IPS DF 6.9 (cell line): Measurements from ENCODE around the gene WDR45B.
"Not testable (repeated sequence)": the region's sequence is repeated elsewhere in the genome, so short reads cannot be mapped to it uniquely, and the experiment has no call there.

Source experiments
- DNase-seq: peaks from one replicate; pipeline ENCODE4 v3.0.0-alpha.2; 2013; ENCODE audit warnings: low read depth, low spot score
- H3K27ac ChIP-seq: one replicate; pipeline ENCODE4 v1.5.1; 2013; ENCODE audit warnings: low read length, control low read depth
- H3K27me3 ChIP-seq: 2 replicates; pipeline ENCODE4 v1.6.1; 2013; ENCODE audit warnings: mild to moderate bottlenecking, low read length; ENCODE audit not compliant: control insufficient read depth, insufficient read depth
- H3K36me3 ChIP-seq: 2 replicates; pipeline ENCODE4 v1.6.1; 2013; ENCODE audit warnings: low read length; ENCODE audit not compliant: control insufficient read depth, insufficient read depth
- H3K4me1 ChIP-seq: 2 replicates; pipeline ENCODE4 v1.6.1; 2013; ENCODE audit warnings: low read length; ENCODE audit not compliant: control insufficient read depth, insufficient read depth
- H3K4me3 ChIP-seq: 2 replicates; pipeline ENCODE4 v1.5.1; 2013; ENCODE audit warnings: mild to moderate bottlenecking, low read length
- H3K9me3 ChIP-seq: 2 replicates; pipeline ENCODE4 v1.6.1; 2013; ENCODE audit warnings: low read length, inconsistent platforms; ENCODE audit not compliant: control insufficient read depth, insufficient read depth
- WGBS: extraction: QIAGEN DNeasy Blood & Tissue Kit; methylation state at CpG from one replicate; pipeline ENCODE4 v1.1.7; 2013; ENCODE audit warnings: mixed read lengths, missing lambda C conversion rate; ENCODE audit not compliant: insufficient read length, insufficient coverage; 5-methylcytosine and 5-hydroxymethylcytosine counted together

The WDR45B gene

DNA sequence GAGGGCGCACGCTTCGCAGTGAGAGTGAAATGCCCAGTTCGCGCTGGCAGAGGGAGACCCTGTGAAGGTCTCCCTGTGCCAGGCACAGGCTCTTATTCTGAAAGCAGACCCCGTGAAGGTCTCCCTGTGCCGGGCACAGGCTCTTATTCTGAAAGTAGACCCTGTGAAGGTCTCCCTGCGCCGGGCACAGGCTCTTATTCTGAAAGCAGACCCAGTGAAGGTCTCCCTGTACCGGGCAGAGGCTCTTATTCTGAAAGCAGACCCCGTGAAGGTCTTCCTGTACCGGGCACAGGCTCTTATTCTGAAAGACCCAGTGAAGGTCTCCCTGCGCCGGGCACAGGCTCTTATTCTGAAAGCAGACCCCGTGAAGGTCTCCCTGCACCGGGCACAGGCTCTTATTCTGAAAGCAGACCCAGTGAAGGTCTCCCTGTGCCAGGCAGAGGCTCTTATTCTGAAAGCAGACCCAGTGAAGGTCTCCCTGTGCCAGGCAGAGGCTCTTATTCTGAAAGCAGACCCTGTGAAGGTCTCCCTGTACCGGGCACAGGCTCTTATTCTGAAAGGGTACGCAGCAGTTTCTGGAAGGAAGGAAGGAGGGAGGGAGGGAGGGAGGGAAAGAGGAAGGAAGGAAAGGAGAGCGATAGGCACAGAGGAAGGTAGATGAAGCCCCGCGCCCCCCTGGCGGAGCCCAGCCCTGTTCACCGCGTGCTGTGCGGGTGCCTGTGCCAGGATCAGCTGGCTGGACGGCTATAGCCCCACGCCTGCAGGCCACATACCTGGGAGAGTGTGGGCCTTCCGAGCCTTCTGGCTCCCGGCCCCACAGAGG is 55.3 kb downstream of the WDR45B start:
- no peak overlapping the region for H3K27ac ChIP-seq
- peak; percentile 39 for DNase-seq
- WGBS: no CpG with 5 or more reads among the region's 29 CpGs
- H3K9me3 ChIP-seq: no peaks in the 10 kb centered on the region
- H3K36me3 ChIP-seq: peaks cover 28% of the 10 kb centered on the region
- H3K4me3 ChIP-seq: no peak overlapping the region; the same call in 1 of the 2 replicates
- H3K27me3 ChIP-seq: no peaks in the 10 kb centered on the region
- peaks cover 4% of the 10 kb centered on the region; the same call in 1 of the 2 replicates for H3K4me1 ChIP-seq

DNA sequence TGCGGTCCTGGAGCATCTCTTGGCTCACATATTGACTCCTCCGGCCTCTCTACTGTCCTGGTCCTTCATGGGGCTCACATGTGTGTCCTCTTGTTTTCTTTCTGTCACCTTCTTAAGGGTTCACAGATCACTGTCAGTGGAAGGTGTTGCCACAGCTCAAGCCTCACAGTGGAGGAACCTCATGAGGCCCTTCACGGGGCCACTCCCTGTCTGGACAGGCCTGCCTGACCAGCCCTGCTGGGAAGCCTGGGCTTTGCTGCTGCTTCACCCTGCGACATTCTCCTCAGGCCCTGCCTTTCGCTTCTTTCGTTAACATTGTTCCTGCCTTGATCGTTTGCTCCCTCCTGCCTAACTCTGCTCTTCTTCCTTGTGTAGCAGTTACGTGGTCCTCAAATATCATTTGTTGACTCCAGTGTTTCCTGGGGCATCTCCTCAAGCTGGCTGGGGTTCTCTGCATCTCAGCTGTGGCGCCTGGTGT is 55.9 kb downstream of the WDR45B start:
- Histone ChIP-seq H3K4me3 (no peak overlapping the region), H3K27me3 (no peaks in the 10 kb centered on the region), H3K27ac (no peak overlapping the region), H3K9me3 (no peaks in the 10 kb centered on the region), H3K36me3 (peaks cover 33% of the 10 kb centered on the region), H3K4me1 (peaks cover 4% of the 10 kb centered on the region; the same call in 1 of the 2 replicates)
- no peak for DNase-seq
- no CpG with 5 or more reads among the region's 9 CpGs for WGBS

DNA sequence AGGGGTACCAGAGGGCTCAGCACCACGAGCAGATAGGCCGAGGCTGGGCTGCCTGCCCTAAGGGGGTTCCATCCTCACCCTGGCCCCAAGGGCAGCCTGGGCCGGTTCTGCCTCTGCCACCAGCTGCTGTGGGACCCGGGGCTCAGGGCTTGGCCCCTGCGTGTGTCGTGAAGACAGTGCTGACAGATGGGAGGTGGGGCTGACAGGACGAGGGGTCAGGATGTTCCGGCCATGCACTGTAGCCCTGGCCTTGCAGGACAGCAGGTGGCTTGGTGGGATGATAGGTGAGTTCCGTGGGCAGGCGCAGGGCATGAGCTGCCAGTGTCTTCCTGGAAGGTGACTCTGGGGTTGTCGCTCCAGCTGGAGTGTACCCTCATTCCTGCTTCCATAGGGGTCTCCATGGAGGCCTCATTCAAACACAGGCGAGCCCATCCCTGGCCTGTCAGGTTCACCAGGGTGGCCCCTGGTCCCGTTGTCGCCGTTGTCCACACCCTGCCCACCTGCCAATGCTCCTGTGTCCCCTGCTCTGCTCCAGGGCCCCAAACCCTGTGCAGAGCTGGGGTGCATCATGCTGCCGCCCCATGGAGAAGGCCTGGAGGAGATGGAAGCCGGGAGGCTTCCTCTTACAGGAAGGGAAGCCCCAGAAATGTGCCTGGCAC is 57.2 kb downstream of the WDR45B start:
- H3K27me3 ChIP-seq: no peaks in the 10 kb centered on the region
- no CpG with 5 or more reads among the region's 17 CpGs for WGBS
- H3K27ac ChIP-seq: no peak overlapping the region
- H3K4me3 ChIP-seq: no peak overlapping the region
- H3K9me3 ChIP-seq: no peaks in the 10 kb centered on the region
- H3K4me1 ChIP-seq: peaks cover 4% of the 10 kb centered on the region; the same call in 1 of the 2 replicates
- no peak for DNase-seq
- H3K36me3 ChIP-seq: peaks cover 27% of the 10 kb centered on the region

DNA sequence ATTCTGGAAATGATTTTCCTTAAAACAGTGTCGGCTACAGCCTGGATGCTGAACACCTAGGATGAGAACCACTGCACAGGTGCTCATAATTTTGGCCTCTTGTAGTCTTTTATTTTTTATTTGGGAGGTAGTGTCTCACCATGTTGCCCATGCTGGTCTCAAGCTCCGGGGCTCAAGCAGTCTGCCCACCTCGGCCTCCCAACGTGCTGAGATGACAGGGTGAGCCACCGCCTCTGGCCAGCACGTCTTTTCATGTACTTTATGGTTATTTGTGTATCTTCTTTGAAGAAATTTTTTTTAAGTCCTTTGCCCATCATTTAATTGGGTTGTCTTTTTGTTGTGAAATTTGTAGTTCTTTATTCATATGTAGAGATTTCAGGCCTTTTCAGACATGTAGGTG is 58.0 kb downstream of the WDR45B start:
- no peak for DNase-seq
- Histone ChIP-seq H3K36me3 (peaks cover 25% of the 10 kb centered on the region), H3K27ac (no peak overlapping the region), H3K4me1 (peaks cover 4% of the 10 kb centered on the region; the same call in 1 of the 2 replicates), H3K27me3 (no peaks in the 10 kb centered on the region), H3K9me3 (no peaks in the 10 kb centered on the region), H3K4me3 (no peak overlapping the region)
- WGBS: no CpG with 5 or more reads among the region's 6 CpGs

DNA sequence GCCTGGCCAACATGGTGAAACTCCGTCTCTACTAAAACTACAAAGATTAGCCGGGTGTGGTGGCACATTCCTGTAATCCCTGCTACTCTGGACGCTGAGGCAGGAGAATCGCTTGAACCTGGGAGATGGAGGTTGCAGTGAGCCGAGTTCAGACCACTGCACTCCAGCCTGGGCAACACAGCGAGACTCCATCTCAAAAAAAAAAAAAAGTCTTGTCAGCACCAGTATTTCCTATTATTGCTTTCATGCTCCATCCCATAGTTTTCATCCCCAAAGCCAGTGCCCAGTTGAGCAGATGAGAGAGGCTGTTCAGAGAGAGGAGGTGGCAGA is 58.4 kb downstream of the WDR45B start:
- Histone ChIP-seq H3K9me3 (no peaks in the 10 kb centered on the region), H3K27me3 (no peaks in the 10 kb centered on the region), H3K27ac (no peak overlapping the region), H3K4me3 (no peak overlapping the region), H3K4me1 (peaks cover 4% of the 10 kb centered on the region; the same call in 1 of the 2 replicates), H3K36me3 (peaks cover 25% of the 10 kb centered on the region)
- no CpG with 5 or more reads among the region's 6 CpGs for WGBS
- DNase-seq: no peak

DNA sequence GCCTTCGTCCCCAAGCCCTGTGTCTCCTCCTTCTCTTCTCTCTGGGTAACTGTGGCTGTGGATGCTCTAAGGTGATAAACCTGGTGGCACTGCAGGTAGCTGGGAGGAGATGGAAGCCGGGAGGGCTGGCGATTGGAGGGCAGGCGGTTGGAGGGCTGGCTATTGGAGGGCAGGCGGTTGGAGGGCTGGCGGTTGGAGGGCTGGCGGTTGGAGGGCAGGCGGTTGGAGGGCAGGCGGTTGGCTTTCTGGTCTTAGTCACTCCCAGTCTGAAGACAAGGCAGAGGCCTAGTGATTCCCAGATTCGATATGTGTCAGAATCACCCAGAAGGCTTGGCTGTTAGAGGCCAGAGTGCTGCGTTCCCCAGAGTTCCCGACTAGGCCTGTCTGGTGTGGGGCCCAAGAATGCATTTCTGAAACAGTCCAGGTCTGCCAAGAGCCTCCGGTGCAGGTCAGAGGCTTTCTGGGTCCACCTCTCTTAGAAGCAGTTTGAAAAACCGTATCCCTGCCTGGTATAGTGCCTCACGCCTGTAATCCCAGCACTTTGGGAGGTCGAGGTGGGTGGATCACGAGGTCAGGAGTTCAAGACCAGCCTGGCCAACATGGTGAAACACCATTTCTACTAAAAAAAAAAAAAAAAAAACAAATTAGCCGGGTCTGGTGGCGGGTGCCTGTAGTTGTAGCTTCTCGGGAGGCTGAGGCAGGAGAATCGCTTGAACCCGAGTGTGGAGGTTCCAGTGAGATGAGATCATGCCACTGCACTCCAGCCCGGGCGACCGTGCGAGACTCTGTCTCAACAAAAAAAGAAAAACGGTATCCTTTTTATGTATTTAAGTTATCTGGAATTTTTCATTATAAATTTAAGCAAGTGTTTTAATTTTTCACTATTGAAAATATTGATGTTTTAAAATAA is 59.7 kb downstream of the WDR45B start:
- no peaks in the 10 kb centered on the region for H3K9me3 ChIP-seq
- no CpG with 5 or more reads among the region's 27 CpGs for WGBS
- H3K27me3 ChIP-seq: no peaks in the 10 kb centered on the region
- H3K4me3 ChIP-seq: no peak overlapping the region
- no peak for DNase-seq
- peaks cover 3% of the 10 kb centered on the region; the same call in 1 of the 2 replicates for H3K4me1 ChIP-seq
- no peak overlapping the region for H3K27ac ChIP-seq
- H3K36me3 ChIP-seq: peaks cover 31% of the 10 kb centered on the region

DNA sequence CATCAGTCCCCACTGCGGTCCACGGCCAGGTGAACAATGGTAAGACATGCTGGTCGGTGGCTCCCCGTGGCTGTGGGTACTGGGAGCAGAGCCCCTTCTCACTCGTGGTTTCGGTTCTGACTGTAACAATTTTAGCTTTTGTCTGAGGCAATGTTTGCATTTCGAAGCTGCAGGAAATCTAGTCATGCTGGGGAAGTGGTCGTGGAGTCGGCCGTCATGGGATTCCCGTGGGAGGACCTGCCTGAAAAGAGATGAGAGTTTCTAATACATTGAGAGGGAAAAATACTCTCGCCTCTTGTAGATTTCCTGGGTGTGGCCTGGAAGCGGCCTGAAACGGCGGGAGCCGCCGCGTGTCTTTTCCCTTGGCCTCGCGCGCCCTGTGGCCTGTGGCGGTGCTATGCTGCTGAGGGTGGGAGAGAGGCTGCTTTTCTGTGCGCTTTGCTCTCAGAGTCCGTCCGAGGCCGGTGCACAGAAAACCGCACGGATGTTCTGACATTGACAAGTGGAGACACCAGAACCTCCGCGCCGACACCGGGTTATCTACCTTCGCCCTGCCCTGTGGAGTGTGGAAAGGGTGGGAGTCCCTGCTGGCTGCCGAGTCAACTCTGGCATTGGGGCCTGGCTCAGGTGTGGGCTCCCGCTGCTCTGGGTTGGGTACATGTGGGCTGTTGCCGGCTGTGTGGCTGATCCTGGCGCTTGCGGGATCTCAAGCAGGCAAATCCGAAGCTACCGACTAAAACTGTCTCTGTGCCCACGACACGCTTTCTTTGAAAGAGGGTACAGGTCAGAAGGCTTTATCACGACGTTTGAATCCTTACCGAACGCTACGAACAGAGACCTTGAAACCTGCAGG is 60.8 kb downstream of the WDR45B start:
- Histone ChIP-seq H3K9me3 (no peaks in the 10 kb centered on the region), H3K36me3 (peaks cover 34% of the 10 kb centered on the region), H3K27ac (no peak overlapping the region), H3K27me3 (no peaks in the 10 kb centered on the region), H3K4me3 (no peak overlapping the region), H3K4me1 (no peaks in the 10 kb centered on the region)
- no peak for DNase-seq
- WGBS: no CpG with 5 or more reads among the region's 47 CpGs

DNA sequence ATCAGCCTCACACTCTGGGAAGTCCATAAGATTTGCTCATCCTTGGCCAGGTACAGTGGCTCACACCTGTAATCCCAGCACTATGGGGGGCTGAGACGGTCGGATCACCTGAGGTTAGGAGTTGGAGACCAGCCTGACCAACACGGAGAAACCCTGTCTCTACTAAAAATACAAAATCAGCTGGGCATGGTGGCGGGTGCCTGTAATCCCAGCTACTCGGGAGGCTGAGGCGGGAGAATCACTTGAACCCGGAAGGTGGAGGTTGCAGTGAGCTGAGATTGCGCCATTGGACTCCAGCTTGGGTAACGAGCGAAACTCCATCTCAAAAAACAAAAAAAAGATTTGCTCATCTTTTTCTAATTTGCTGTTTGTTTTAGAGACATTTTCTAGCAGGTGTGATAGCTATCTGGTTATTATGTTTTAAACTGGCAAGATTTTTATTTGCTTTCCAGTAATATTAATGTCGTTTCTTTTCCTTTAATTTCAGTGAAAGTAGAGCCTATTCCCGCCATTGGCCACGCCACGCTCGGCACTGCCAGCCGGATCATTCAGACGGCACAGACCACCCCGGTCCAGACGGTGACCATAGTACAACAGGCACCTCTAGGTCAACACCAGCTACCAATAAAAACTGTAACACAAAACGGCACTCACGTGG is 61.5 kb downstream of the WDR45B start:
- Histone ChIP-seq H3K27ac (no peak overlapping the region), H3K4me3 (no peak overlapping the region), H3K9me3 (no peaks in the 10 kb centered on the region), H3K27me3 (no peaks in the 10 kb centered on the region), H3K4me1 (no peaks in the 10 kb centered on the region), H3K36me3 (peaks cover 39% of the 10 kb centered on the region)
- no CpG with 5 or more reads among the region's 21 CpGs for WGBS
- no peak for DNase-seq

DNA sequence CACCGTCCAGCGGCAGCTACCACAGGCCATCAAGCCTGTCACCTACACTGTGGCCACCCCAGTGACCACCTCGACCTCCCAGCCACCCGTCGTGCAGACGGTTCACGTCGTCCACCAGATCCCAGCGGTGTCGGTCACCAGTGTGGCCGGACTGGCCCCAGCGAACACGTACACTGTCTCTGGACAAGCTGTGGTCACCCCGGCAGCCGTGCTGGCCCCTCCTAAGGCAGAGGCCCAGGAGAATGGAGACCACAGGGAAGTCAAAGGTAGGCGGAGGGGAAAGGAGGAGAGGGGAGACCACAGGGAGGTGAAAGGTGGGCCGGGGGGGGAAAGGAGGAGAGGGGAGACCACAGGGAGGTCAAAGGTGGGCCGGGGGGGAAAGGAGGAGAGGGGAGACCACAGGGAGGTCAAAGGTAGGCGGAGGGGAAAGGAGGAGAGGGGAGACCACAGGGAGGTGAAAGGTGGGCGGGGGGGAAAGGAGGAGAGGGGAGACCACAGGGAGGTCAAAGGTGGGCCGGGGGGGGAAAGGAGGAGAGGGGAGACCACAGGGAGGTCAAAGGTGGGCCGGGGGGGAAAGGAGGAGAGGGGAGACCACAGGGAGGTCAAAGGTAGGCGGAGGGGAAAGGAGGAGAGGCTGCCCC is 62.2 kb downstream of the WDR45B start:
- peaks cover 37% of the 10 kb centered on the region for H3K36me3 ChIP-seq
- H3K27ac ChIP-seq: not testable (repeated sequence)
- no CpG with 5 or more reads among the region's 23 CpGs for WGBS

More for the DNA sequence above, 62.2 kb downstream of the WDR45B start:
- not testable (repeated sequence) for H3K4me1 ChIP-seq, H3K9me3 ChIP-seq, H3K4me3 ChIP-seq, DNase-seq, H3K27me3 ChIP-seq
